Spleen (tissue), 7 donors: Measurements from ENCODE around the gene AKAP6.

ENCODE experiments used
- CTCF ChIP-seq, 11 experiments: fragments of 200-600 bp in 7 of 11; fragments of 450-650 bp in 4 of 11; sonication (generic) in 4 of 11; IDR thresholded peaks in 8 of 11; conservative IDR thresholded peaks in 3 of 11; 1 replicate in 7 of 11; 2 replicates in 4 of 11; pipeline versions ENCODE4 v1.4.0 to v1.8.0; 2016 to 2021; ENCODE audit warnings: antibody characterized with exemption in 11 of 11, inconsistent platforms in 4 of 11, mild to moderate bottlenecking in 1 of 11
- POLR2AphosphoS5 ChIP-seq, 3 donors: sonication (generic); formaldehyde crosslinking; IDR thresholded peaks; one replicate each; pipeline ENCODE4 v1.5.1; 2017; ENCODE audit warnings: antibody characterized with exemption in 3 of 3
- donor health status: DM: no; HTN: no; CAD: no; lungs with moderate emphysema.
- donor health status: DM: no; HTN: no; CAD: no.
- donor health status: DM: no; HTN: no; CAD: no.

- TF ChIP-seq CTCF (IDR thresholded peaks at IDR 0.05 in 8 of 11, conservative IDR thresholded peaks at IDR 0.05 in 3 of 11): no peak
- TF ChIP-seq POLR2AphosphoS5 (IDR thresholded peaks at IDR 0.05): no peak
Measured at GRCh38 chr14:32512348-32512747, 183.2 kb downstream of the AKAP6 start.
